Measurements from ENCODE around the gene FALEC. TPM values are rescaled to one million over a fixed set of nuclear protein-coding genes. Genes with fewer than 3 reads are reported as not detected.

Gene FALEC
- total and polyA plus RNA-seq, 9 of the 15 experiments (the other 6 are each of a cell fraction or from before 2014, with no cell fraction given), result 0.15 to 1.8 (median 0.53) TPM; not detected in 5

DNA sequence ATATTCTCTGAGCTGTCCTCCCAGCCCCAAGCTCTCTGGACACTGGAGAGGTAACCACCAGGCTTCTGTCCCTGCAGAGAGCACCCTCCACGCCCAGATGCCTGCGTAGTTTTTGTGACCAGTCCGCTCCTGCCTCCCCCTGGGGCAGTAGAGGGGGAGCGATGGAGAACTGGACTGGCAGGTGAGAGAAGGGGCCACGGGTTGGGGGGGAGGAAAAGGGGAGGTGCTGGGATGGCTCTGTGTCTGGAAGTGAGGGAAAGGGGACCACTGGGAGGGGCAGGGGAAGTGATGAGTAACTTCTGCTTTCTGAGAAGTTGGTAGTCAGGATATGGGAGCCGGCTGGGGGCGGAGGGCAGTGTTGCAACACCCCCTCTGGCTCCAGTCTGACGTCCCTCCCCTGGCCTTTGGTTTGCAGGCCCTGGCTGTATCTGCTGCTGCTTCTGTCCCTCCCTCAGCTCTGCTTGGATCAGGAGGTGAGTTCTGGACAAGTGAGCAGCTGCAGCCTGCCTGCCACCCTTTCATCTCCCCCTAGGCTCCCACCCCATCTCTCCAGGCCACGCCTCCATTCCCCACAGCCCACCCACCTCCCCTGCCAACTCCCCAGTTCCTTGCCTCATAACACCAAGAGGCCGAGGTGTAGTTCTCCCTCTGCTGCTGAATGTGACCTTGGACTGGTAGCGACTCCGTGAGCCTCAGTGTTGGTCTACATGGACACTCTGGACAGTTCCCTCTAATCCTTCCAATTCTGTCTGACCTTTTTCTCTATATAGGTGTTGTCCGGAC is 36.8 kb downstream of the FALEC start (continued):
- TF ChIP-seq, protein P1, sequence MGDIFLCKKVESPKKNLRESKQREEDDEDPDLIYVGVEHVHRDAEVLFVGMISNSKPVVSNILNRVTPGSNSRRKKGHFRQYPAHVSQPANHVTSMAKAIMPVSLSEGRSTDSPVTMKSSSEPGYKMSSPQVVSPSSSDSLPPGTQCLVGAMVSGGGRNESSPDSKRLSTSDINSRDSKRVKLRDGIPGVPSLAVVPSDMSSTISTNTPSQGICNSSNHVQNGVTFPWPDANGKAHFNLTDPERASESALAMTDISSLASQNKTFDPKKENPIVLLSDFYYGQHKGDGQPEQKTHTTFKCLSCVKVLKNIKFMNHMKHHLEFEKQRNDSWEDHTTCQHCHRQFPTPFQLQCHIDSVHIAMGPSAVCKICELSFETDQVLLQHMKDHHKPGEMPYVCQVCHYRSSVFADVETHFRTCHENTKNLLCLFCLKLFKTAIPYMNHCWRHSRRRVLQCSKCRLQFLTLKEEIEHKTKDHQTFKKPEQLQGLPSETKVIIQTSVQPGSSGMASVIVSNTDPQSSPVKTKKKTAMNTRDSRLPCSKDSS (IDR thresholded peaks at IDR 0.05; ENCODE audit: low read depth, partially characterized antibody), result no peak
- TF ChIP-seq HMGN3 (IDR thresholded peaks at IDR 0.05; ENCODE audit: borderline replicate concordance, extremely low read depth, insufficient read length, low read depth, low read length), result peak; percentile 56
- no peak for TF ChIP-seq PYGO2 (tag; IDR thresholded peaks at IDR 0.05)
- TF ChIP-seq, protein P2, sequence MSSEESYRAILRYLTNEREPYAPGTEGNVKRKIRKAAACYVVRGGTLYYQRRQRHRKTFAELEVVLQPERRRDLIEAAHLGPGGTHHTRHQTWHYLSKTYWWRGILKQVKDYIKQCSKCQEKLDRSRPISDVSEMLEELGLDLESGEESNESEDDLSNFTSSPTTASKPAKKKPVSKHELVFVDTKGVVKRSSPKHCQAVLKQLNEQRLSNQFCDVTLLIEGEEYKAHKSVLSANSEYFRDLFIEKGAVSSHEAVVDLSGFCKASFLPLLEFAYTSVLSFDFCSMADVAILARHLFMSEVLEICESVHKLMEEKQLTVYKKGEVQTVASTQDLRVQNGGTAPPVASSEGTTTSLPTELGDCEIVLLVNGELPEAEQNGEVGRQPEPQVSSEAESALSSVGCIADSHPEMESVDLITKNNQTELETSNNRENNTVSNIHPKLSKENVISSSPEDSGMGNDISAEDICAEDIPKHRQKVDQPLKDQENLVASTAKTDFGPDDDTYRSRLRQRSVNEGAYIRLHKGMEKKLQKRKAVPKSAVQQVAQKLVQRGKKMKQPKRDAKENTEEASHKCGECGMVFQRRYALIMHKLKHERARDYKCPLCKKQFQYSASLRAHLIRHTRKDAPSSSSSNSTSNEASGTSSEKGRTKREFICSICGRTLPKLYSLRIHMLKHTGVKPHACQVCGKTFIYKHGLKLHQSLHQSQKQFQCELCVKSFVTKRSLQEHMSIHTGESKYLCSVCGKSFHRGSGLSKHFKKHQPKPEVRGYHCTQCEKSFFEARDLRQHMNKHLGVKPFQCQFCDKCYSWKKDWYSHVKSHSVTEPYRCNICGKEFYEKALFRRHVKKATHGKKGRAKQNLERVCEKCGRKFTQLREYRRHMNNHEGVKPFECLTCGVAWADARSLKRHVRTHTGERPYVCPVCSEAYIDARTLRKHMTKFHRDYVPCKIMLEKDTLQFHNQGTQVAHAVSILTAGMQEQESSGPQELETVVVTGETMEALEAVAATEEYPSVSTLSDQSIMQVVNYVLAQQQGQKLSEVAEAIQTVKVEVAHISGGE (CRISPR knock-in tag; IDR thresholded peaks at IDR 0.05), result peak in 1 of 3 experiments; percentile 50; a peak in 1 of 6 replicates
- no peak for TF ChIP-seq DDX20 (tag; IDR thresholded peaks at IDR 0.05; ENCODE audit: low read depth)
- TF ChIP-seq ZNF57 (CRISPR knock-in tag; IDR thresholded peaks at IDR 0.05), result no peak
- TF ChIP-seq, protein P3, sequence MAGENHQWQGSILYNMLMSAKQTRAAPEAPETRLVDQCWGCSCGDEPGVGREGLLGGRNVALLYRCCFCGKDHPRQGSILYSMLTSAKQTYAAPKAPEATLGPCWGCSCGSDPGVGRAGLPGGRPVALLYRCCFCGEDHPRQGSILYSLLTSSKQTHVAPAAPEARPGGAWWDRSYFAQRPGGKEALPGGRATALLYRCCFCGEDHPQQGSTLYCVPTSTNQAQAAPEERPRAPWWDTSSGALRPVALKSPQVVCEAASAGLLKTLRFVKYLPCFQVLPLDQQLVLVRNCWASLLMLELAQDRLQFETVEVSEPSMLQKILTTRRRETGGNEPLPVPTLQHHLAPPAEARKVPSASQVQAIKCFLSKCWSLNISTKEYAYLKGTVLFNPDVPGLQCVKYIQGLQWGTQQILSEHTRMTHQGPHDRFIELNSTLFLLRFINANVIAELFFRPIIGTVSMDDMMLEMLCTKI (IDR thresholded peaks at IDR 0.05; ENCODE audit: partially characterized antibody), result no peak
- no peak for TF ChIP-seq U2AF1 (optimal IDR thresholded peaks at IDR 0.05; ENCODE audit: low read depth, low read length)
- no peak for TF ChIP-seq NFXL1 (CRISPR knock-in tag; IDR thresholded peaks at IDR 0.05)
- TF ChIP-seq, protein P4, sequence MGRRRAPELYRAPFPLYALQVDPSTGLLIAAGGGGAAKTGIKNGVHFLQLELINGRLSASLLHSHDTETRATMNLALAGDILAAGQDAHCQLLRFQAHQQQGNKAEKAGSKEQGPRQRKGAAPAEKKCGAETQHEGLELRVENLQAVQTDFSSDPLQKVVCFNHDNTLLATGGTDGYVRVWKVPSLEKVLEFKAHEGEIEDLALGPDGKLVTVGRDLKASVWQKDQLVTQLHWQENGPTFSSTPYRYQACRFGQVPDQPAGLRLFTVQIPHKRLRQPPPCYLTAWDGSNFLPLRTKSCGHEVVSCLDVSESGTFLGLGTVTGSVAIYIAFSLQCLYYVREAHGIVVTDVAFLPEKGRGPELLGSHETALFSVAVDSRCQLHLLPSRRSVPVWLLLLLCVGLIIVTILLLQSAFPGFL (CRISPR knock-in tag; IDR thresholded peaks at IDR 0.05), result no peak
- TF ChIP-seq, protein P5, sequence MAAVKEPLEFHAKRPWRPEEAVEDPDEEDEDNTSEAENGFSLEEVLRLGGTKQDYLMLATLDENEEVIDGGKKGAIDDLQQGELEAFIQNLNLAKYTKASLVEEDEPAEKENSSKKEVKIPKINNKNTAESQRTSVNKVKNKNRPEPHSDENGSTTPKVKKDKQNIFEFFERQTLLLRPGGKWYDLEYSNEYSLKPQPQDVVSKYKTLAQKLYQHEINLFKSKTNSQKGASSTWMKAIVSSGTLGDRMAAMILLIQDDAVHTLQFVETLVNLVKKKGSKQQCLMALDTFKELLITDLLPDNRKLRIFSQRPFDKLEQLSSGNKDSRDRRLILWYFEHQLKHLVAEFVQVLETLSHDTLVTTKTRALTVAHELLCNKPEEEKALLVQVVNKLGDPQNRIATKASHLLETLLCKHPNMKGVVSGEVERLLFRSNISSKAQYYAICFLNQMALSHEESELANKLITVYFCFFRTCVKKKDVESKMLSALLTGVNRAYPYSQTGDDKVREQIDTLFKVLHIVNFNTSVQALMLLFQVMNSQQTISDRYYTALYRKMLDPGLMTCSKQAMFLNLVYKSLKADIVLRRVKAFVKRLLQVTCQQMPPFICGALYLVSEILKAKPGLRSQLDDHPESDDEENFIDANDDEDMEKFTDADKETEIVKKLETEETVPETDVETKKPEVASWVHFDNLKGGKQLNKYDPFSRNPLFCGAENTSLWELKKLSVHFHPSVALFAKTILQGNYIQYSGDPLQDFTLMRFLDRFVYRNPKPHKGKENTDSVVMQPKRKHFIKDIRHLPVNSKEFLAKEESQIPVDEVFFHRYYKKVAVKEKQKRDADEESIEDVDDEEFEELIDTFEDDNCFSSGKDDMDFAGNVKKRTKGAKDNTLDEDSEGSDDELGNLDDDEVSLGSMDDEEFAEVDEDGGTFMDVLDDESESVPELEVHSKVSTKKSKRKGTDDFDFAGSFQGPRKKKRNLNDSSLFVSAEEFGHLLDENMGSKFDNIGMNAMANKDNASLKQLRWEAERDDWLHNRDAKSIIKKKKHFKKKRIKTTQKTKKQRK (IDR thresholded peaks at IDR 0.05; ENCODE audit: borderline replicate concordance, low read depth, low read length), result no peak
- TF ChIP-seq, protein P6, sequence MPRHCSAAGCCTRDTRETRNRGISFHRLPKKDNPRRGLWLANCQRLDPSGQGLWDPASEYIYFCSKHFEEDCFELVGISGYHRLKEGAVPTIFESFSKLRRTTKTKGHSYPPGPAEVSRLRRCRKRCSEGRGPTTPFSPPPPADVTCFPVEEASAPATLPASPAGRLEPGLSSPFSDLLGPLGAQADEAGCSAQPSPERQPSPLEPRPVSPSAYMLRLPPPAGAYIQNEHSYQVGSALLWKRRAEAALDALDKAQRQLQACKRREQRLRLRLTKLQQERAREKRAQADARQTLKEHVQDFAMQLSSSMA (CRISPR knock-in tag; IDR thresholded peaks at IDR 0.05), result no peak
- no peak for TF ChIP-seq RFX5 (IDR thresholded peaks at IDR 0.05; ENCODE audit: low read depth, low read length)

All from K562 (cell line).